GM19193 (cell line): Measurements from ENCODE around the gene STX8.

Source experiments
- POLR2A ChIP-seq: IDR thresholded peaks from 4 replicates; pipeline ENCODE4 v1.6.1; 2011; ENCODE audit not compliant: insufficient read depth, insufficient read length; ENCODE audit errors: extremely low read depth

The STX8 gene

DNA sequence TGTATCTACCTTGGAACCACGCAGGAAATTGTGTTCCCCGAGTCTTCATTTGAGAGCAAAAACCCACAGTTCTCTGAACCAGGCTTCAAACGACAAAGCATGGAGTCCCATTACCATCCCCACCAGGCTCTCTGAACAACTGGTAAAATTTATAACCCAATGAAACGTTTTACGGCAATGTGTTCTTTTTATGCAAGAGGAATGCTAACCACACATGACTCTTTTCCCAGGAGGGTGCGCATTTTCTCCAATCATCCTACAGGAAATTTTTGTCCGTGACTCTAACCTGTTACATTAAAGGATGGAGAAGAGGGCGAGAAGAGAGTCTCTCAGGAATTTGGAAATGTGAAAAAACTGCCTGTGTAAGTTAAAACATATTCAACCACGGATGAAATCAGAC, 17.8 kb downstream of the STX8 start:
- TF ChIP-seq POLR2A: no peak

- TF ChIP-seq POLR2A: no peak
Measured at GRCh38 chr17:9557161-9557755, 18.4 kb downstream of the STX8 start.

DNA sequence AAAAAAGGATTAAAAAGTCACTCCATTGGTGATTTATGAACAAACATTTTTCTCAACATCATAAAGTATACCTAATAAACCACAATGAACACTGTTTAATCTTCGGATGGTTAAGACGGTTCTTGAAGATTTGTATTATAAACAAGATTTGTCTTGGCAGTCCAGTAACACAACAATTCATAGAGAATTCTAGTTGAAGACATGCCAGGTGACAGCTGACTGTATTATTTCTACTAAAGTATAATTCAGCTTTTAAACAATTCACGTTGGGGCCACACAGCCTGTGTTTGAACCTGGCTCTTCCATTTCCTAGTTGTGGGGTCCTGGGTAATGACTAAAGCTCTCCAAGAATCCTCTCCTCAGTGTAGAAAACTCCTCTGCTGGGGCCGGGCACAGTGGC, 22.0 kb downstream of the STX8 start:
- TF ChIP-seq POLR2A: no peak

- TF ChIP-seq POLR2A: no peak
Measured at GRCh38 chr17:9553181-9553580, 22.4 kb downstream of the STX8 start.

GRCh38 chr17:9549215-9549614, 26.4 kb downstream of the STX8 start:
- TF ChIP-seq POLR2A: no peak

GRCh38 chr17:9544221-9544620, 31.4 kb downstream of the STX8 start:
- TF ChIP-seq POLR2A: no peak

GRCh38 chr17:9541718-9542117, 33.9 kb downstream of the STX8 start:
- no peak for TF ChIP-seq POLR2A

- no peak for TF ChIP-seq POLR2A
Measured at GRCh38 chr17:9538626-9539025, 37.0 kb downstream of the STX8 start.

GRCh38 chr17:9537177-9537776, 38.3 kb downstream of the STX8 start:
- no peak for TF ChIP-seq POLR2A

DNA sequence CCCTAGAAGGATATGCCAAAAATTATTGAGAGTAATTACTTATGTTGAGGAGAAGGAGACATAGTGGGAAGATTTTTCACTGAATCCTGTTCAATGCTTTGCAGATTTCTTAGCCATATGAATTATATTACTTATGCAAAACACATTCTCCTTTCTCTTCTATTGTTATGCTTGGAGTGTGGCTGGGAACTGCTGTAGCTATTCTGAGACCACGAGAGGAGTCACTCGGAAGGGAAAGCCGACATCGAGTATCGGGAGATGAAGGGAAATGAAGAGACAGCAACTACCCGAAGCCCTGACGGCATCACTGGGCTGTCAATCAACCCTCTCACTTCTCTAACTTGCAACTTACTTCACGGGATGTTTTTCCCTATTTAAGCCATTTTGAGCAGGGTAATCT, 39.6 kb downstream of the STX8 start:
- TF ChIP-seq POLR2A: no peak

DNA sequence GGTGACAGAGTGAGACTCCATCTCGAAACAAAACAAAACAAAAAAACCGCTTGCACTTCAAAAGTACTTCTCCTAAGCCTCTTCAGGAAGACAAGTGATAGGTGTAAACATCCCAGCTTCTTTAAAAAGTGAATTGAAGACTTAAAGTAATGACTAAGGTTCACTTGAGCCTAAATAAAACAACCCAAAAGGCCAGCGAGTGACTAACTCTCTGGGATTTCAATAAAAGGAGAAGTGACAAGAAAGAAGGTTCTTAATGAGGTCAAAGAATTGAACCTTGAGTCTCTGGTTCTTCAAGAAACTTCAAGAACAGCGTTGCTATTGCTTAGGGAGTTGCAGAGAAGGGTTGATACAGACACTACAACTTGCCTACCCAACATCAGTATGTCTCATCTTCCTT, 42.2 kb downstream of the STX8 start:
- no peak for TF ChIP-seq POLR2A

GRCh38 chr17:9532715-9533114, 42.9 kb downstream of the STX8 start:
- no peak for TF ChIP-seq POLR2A

- no peak for TF ChIP-seq POLR2A
Measured at GRCh38 chr17:9531034-9531433, 44.6 kb downstream of the STX8 start.

- TF ChIP-seq POLR2A: no peak
Measured at GRCh38 chr17:9529033-9529700, 46.5 kb downstream of the STX8 start.

DNA sequence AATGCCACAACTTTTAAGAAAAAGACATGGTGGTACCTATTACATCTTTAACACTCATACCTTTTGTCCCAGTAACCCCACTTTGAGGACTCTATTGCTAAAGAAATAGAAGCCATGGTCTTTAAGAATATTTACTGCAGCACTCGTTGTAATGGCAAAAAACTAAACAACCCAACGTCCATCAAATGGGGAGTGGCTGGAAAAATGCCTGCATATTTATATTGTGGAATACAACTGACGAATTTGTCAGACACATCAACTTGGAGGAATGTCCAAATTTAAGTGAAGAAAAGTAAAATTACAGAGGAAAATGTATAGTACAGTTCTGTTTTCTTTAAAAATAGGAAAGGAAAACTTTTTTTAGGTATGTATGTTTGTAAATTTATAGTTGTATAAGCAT, 47.8 kb downstream of the STX8 start:
- no peak for TF ChIP-seq POLR2A

- TF ChIP-seq POLR2A: no peak
Measured at GRCh38 chr17:9522074-9522473, 53.5 kb downstream of the STX8 start.

DNA sequence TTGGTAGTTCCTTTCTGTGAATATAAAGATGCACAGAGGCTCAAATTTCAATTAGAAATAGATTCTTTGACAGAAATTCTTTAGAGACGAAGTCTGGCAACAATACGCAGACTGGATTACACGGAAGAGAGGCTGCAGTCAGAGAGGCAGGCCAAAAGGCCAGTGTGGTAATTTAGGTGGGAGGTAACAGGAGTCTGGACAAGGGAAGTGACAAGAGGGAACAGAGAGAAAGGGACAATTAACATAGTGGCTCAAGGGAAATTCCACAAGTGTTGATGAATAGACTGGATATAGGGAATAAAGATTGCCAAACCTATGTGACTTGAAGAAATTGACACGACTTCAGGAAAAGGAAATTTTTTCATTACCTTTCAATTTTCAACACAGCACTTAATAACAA, 54.6 kb downstream of the STX8 start:
- no peak for TF ChIP-seq POLR2A

- TF ChIP-seq POLR2A: no peak
Measured at GRCh38 chr17:9520649-9521048, 55.0 kb downstream of the STX8 start.
